Mesendoderm (in vitro differentiated cells): ENCODE results near the gene MAP7D1.

ENCODE experiments used
- DNase-seq: peaks from one replicate; pipeline ENCODE4 v3.0.0; 2013
- H2AK5ac ChIP-seq: 2 replicates; pipeline ENCODE4 v1.6.1; 2013; ENCODE audit warnings: low read length, inconsistent platforms
- H2BK120ac ChIP-seq: 2 replicates; pipeline ENCODE4 v1.6.1; 2013; ENCODE audit warnings: low read depth, mild to moderate bottlenecking, low read length, moderate library complexity, mixed read lengths
- H2BK15ac ChIP-seq: replicated peaks from 2 replicates; pipeline ENCODE4 v1.6.1; 2013; ENCODE audit warnings: low read depth, mild to moderate bottlenecking, moderate library complexity
- H2BK5ac ChIP-seq: 2 replicates; pipeline ENCODE4 v1.6.1; 2013; ENCODE audit warnings: low read length, inconsistent platforms
- H3K18ac ChIP-seq: 2 replicates; pipeline ENCODE4 v1.6.1; 2013; ENCODE audit warnings: mild to moderate bottlenecking, low read length, mixed read lengths
- H3K23ac ChIP-seq: one replicate; pipeline ENCODE4 v1.6.1; 2013; ENCODE audit warnings: low read length
- H3K27ac ChIP-seq: 2 replicates; pipeline ENCODE4 v1.5.1; 2013; ENCODE audit warnings: low read depth, mild to moderate bottlenecking, inconsistent platforms, low read length, moderate library complexity
- H3K27me3 ChIP-seq: 2 replicates; pipeline ENCODE4 v1.6.1; 2013; ENCODE audit warnings: low read length, control low read depth, mild to moderate bottlenecking, inconsistent platforms; ENCODE audit not compliant: insufficient read depth, poor library complexity
- H3K36me3 ChIP-seq: 2 replicates; pipeline ENCODE4 v1.6.1; 2013; ENCODE audit warnings: low read length, inconsistent platforms; ENCODE audit not compliant: control insufficient read depth, insufficient read depth
- H3K4ac ChIP-seq: one replicate; pipeline ENCODE4 v1.6.1; 2013; ENCODE audit warnings: low read depth, mild to moderate bottlenecking, low read length, moderate library complexity
- H3K4me1 ChIP-seq: 2 replicates; pipeline ENCODE4 v1.6.1; 2013; ENCODE audit warnings: low read depth, low read length, inconsistent platforms; ENCODE audit not compliant: control insufficient read depth
- H3K4me2 ChIP-seq: 2 replicates; pipeline ENCODE4 v1.6.1; 2013; ENCODE audit warnings: low read length
- H3K4me3 ChIP-seq: 2 replicates; pipeline ENCODE4 v1.5.1; 2013; ENCODE audit warnings: mild to moderate bottlenecking, low read length
- H3K56ac ChIP-seq: one replicate; pipeline ENCODE4 v1.6.1; 2013; ENCODE audit warnings: low read length
- H3K79me1 ChIP-seq: 2 replicates; pipeline ENCODE4 v1.6.1; 2013; ENCODE audit warnings: low read length, inconsistent platforms
- H3K79me2 ChIP-seq: 2 replicates; pipeline ENCODE4 v1.6.1; 2013; ENCODE audit warnings: mild to moderate bottlenecking, low read length; ENCODE audit not compliant: control insufficient read depth, insufficient read depth
- H3K9ac ChIP-seq: 2 replicates; pipeline ENCODE4 v1.6.1; 2013; ENCODE audit warnings: low read length, inconsistent platforms
- H4K5ac ChIP-seq: one replicate; pipeline ENCODE4 v1.6.1; 2013; ENCODE audit warnings: low read length
- H4K8ac ChIP-seq: one replicate; pipeline ENCODE4 v1.6.1; 2013; ENCODE audit warnings: low read depth, mild to moderate bottlenecking, control low read depth, low read length, moderate library complexity
- WGBS: extraction: QIAGEN DNeasy Blood & Tissue Kit; methylation state at CpG from one replicate; pipeline ENCODE4 v1.1.7; 2013; ENCODE audit warnings: low lambda C conversion rate, missing lambda C conversion rate; ENCODE audit not compliant: insufficient coverage; ENCODE audit errors: extremely low coverage; 5-methylcytosine and 5-hydroxymethylcytosine counted together

Gene MAP7D1

DNA sequence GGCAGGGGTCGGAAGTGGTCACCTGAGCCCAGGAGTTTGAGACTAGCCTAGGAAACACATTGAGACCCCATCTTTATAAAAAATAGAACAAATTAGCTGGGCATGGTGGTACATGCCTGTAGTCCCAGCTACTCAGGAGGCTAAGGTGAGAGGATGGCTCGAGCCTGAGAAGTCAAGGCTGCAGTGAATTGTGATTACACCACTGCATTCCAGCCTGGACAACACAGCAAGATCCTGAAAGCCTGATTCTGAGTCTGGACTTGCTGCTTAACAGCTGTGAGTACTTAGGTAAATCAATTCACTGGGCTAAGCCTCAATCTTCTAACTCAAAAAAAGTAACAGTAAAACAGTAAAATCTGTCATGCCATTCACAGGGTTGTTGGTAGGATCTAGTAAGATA, 11.5 kb upstream of the MAP7D1 start:
- Histone ChIP-seq H3K79me2 (no peaks in the 10 kb centered on the region), H3K9ac (no peak overlapping the region), H3K4ac (no peak overlapping the region), H2AK5ac (no peak overlapping the region), H3K27me3 (no peaks in the 10 kb centered on the region), H2BK120ac (no peak overlapping the region), H4K8ac (no peak overlapping the region), H3K4me1 (no peaks in the 10 kb centered on the region), H3K4me3 (no peak overlapping the region), H3K27ac (no peak overlapping the region), H2BK5ac (no peak overlapping the region), H2BK15ac (no peak overlapping the region), H4K5ac (no peak overlapping the region), H3K4me2 (no peak overlapping the region), H3K56ac (no peak overlapping the region), H3K18ac (no peak overlapping the region), H3K23ac (no peak overlapping the region), H3K79me1 (peaks cover 3% of the 10 kb centered on the region), H3K36me3 (peaks cover 1% of the 10 kb centered on the region)
- no CpG with 5 or more reads among the region's 2 CpGs for WGBS
- DNase-seq: no peak

DNA sequence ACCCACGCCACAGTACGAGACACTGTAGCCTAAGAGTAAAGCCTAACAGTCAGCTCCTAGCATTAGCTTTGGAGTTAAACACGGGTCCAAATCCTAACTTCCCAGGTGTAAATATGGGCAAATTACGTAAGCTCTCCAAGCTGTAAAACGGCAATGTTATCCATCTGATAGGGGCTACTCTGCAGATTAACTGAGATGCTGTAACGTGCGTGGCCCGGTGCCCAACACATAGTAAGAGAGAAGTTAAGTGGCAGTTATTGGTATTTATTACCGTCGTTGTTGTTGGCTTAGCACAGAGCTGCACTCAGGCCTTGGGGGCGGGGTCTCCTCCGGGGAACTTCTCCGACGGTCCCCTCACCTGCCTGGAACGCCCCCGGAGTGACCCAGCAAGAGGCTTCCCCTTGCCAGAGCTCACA, 7.1 kb upstream of the MAP7D1 start:
- peak overlapping the region; percentile 71 for H3K27ac ChIP-seq
- H3K56ac ChIP-seq: peak overlapping the region; percentile 92
- WGBS: no CpG with 5 or more reads among the region's 16 CpGs

DNA sequence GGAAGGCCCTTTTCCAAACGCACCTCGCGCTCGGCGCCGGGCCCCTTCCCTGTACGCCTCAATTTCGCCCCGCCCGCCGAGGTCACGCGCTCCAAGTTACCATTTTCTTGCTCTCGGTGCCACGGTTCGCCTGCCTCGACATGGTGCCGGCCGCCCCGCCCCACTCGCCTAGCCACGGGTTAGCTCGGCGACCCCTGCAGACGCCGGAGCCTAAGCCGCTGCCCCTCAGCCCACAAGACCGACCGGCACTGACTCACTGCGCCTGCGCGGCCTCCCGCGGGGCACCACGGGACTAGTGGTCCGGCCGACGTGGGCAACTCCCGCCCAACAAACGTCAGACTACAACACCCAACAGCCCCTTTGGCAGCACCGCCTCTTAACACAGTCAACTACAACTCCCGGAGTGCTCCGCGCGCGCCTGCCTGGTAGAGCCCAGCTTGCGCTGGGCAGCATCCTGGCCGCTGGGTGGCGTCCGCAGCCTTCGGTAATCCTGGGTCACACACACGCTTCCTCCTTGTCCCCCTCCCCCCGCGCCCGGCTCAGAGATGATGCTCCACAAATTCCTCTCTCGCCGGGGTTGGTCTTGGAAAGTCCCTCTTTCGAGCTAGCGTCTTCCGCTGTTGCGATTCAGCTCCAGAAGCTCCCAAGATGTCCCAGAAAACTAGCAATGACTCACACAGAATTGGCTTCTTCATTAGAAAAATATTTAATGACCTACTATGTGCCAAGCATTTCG, 6.6 kb upstream of the MAP7D1 start, which contains the start of gene TRAPPC3:
TRAPPC3 (minus strand) TSS at position 250 of the 736 bp plus-strand sequence; CDS start at position 142, 108 bp downstream.
- H3K36me3 ChIP-seq: no peaks in the 10 kb centered on the region
- peaks cover 9% of the 10 kb centered on the region for H3K4me1 ChIP-seq
- peak; percentile 100 for DNase-seq
- no peak within 1 kb of the TSS for H3K4ac ChIP-seq
- peak within 1 kb of the TSS; percentile 92 for H3K56ac ChIP-seq
- peak within 1 kb of the TSS; percentile 87 for H3K23ac ChIP-seq
- no peaks in the 10 kb centered on the region for H3K79me1 ChIP-seq
- H3K27me3 ChIP-seq: no peaks in the 10 kb centered on the region
- H2AK5ac ChIP-seq: peak within 1 kb of the TSS; percentile 80
- H4K8ac ChIP-seq: no peak within 1 kb of the TSS
- H3K79me2 ChIP-seq: no peaks in the 10 kb centered on the region
- H3K18ac ChIP-seq: no peak within 1 kb of the TSS
- peak within 1 kb of the TSS; percentile 79 for H3K4me2 ChIP-seq
- H3K27ac ChIP-seq: peak within 1 kb of the TSS; percentile 71
- H2BK5ac ChIP-seq: peak within 1 kb of the TSS; percentile 51
- no CpG with 5 or more reads among the region's 62 CpGs for WGBS
- H2BK15ac ChIP-seq: no peak within 1 kb of the TSS
- H3K9ac ChIP-seq: peak within 1 kb of the TSS; percentile 82
- H3K4me3 ChIP-seq: peak within 1 kb of the TSS; percentile 56
- H2BK120ac ChIP-seq: no peak within 1 kb of the TSS
- no peak within 1 kb of the TSS for H4K5ac ChIP-seq

More for the DNA sequence above, 7.1 kb upstream of the MAP7D1 start:
- no peak overlapping the region for H3K18ac ChIP-seq
- peak overlapping the region; percentile 83 for H3K23ac ChIP-seq
- H3K4me1 ChIP-seq: peaks cover 9% of the 10 kb centered on the region
- no peak overlapping the region for H2BK120ac ChIP-seq
- H2BK15ac ChIP-seq: no peak overlapping the region
- no peak overlapping the region for H4K8ac ChIP-seq
- no peak for DNase-seq
- no peak overlapping the region for H3K4ac ChIP-seq
- H3K4me2 ChIP-seq: peak overlapping the region; percentile 79
- H3K79me1 ChIP-seq: no peaks in the 10 kb centered on the region
- H3K36me3 ChIP-seq: no peaks in the 10 kb centered on the region
- no peak overlapping the region for H2BK5ac ChIP-seq
- peak overlapping the region; percentile 82 for H3K9ac ChIP-seq
- H3K79me2 ChIP-seq: no peaks in the 10 kb centered on the region
- peak overlapping the region; percentile 56 for H3K4me3 ChIP-seq
- H3K27me3 ChIP-seq: no peaks in the 10 kb centered on the region
- no peak overlapping the region for H4K5ac ChIP-seq
- no peak overlapping the region for H2AK5ac ChIP-seq

DNA sequence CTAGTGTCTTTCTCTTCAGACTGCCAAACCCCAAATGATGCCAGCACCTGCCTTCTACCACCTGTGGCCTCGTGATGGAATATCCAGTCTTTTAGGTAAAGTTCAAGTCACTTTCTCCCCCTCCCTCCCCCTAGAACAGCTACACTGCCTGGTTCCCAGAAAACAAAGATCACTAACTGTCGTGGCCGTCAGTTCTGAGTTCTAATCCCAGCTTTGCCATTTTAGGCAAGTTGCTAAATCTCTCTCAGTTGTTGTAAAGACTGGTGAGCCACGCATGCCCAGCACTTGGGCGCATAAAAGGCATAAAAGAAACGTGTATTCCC, 6.0 kb upstream of the MAP7D1 start:
- no peak overlapping the region for H2BK15ac ChIP-seq
- no peak overlapping the region for H3K4ac ChIP-seq
- H3K4me2 ChIP-seq: peak overlapping the region; percentile 35
- H3K18ac ChIP-seq: no peak overlapping the region
- DNase-seq: no peak
- peak overlapping the region; percentile 50 for H3K9ac ChIP-seq
- peak overlapping the region; percentile 80 for H2AK5ac ChIP-seq
- H3K36me3 ChIP-seq: no peaks in the 10 kb centered on the region
- no peak overlapping the region for H3K4me3 ChIP-seq
- H3K79me1 ChIP-seq: no peaks in the 10 kb centered on the region
- peaks cover 11% of the 10 kb centered on the region for H3K4me1 ChIP-seq
- peak overlapping the region; percentile 87 for H3K23ac ChIP-seq
- H4K8ac ChIP-seq: no peak overlapping the region
- H2BK120ac ChIP-seq: no peak overlapping the region
- no peaks in the 10 kb centered on the region for H3K79me2 ChIP-seq
- peak overlapping the region; percentile 51 for H2BK5ac ChIP-seq
- H3K56ac ChIP-seq: peak overlapping the region; percentile 78
- no CpG with 5 or more reads among the region's 6 CpGs for WGBS
- H4K5ac ChIP-seq: no peak overlapping the region
- H3K27me3 ChIP-seq: no peaks in the 10 kb centered on the region
- peak overlapping the region; percentile 16 for H3K27ac ChIP-seq

- no peak overlapping the region for H3K4ac ChIP-seq
- H3K27me3 ChIP-seq: no peaks in the 10 kb centered on the region
- no peaks in the 10 kb centered on the region for H3K79me2 ChIP-seq
- peak; percentile 97 for DNase-seq
- no peak overlapping the region for H4K5ac ChIP-seq
- H3K18ac ChIP-seq: no peak overlapping the region
- H3K4me2 ChIP-seq: peak overlapping the region; percentile 2
- no peak overlapping the region for H2BK120ac ChIP-seq
- H3K4me1 ChIP-seq: peaks cover 14% of the 10 kb centered on the region
- peak overlapping the region; percentile 15 for H3K27ac ChIP-seq
- peak overlapping the region; percentile 51 for H2BK5ac ChIP-seq
- no peaks in the 10 kb centered on the region for H3K36me3 ChIP-seq
- no peak overlapping the region for H2BK15ac ChIP-seq
- peak overlapping the region; percentile 80 for H2AK5ac ChIP-seq
- H3K79me1 ChIP-seq: no peaks in the 10 kb centered on the region
- H3K56ac ChIP-seq: peak overlapping the region; percentile 78
- no peak overlapping the region for H3K4me3 ChIP-seq
- peak overlapping the region; percentile 50 for H3K9ac ChIP-seq
- H4K8ac ChIP-seq: no peak overlapping the region
- H3K23ac ChIP-seq: peak overlapping the region; percentile 87
- no CpG with 5 or more reads among the region's 12 CpGs for WGBS
These were observed 5.4 kb upstream of the MAP7D1 start for GRCh38 chr1:36150296-36151133.
